ENCODE measurements around the gene FOXJ1.
A peak's percentile ranks its signal among the peaks of the same experiment; 100 is the strongest.

The FOXJ1 gene

DNA sequence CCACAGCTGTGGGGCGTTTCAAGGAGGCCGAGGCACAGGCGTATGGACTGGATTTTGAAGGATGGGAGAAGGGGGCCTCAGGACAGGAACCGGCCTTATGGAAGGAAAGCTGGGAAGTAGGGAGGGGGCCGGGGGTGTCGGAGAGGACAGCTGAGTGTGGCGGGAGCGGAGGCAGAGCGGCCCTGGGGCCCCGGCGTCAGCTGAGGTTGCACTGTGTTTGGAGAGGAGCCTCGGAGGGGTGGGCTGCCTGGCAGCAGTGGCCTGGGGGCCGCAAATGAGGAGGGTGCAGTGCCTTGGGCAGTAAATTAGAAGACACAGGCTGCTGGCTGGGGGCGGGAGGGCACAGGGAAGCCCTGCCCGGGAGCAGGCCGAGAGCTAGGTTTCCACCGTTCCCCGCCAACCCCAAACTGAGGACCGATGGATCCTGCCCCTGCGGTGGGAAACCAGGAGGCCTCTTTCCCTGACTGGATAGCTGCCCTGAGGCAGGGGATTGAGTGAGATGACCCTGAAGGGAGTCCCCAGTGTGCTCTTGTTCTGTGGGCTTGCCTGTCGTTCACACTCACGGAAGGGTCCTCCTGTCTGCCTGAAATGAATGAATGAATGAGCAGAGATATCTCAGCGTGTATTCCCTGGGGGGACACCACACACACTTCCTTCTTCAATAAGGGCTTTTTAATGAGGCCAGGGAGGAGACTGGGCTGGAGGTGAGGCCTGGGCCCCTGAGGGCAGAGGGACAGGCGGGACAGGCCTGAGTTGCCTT lies 18.4 kb downstream of the FOXJ1 start:
- Histone ChIP-seq H3K27me3 (no peaks in the 10 kb centered on the region), H3K36me3 (no peaks in the 10 kb centered on the region), H3K9ac (peak overlapping the region; percentile 67 to 86 (median 81); a peak in 20 of 22 replicates), H3K4me2 (peak overlapping the region; percentile 95 to 99 (median 97)), H4K20me1 (no peaks in the 10 kb centered on the region), H3K9me3 (replicated peaks in 1 of 11) (no peaks in the 10 kb centered on the region), H3K4me1 (peaks cover 14 to 58% (median 44%) of the 10 kb centered on the region in 10 experiments), H3K27ac (peak overlapping the region in 10 of 11 experiments; percentile 81 to 90 (median 86); a peak in 20 of 22 replicates), H3K4me3 (peak overlapping the region in 5 of 10 experiments; percentile 43 to 66 (median 54); a peak in 5 of 20 replicates)
- TF ChIP-seq Cebpa-rat (IDR thresholded peaks at IDR 0.05): no peak

DNA sequence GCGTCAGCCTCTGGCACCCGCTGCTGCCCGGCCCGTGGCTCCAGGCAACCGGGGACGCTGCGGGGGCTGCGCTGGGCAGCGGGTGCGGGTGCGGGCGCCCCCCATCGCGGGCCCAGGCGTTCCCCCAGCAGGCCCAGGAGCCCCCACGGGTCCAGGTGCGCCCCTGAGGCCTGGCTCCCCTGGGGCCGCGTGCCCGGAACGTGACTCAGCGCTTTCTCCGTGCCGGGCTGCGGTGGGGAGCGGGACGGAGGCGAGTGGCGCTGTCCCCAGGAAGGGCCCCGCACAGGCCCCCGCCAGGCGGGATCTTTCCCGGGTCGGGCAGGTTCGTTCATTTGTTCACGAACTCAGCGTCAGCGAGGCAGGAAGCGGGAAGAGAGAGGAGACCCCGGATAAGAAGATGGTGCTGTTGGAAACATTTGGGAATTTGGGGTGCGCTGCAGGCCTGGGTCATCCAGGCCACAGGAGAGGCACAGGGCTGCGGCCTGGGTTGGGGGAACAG lies 19.1 kb downstream of the FOXJ1 start:
- Histone ChIP-seq H3K27me3 (no peaks in the 10 kb centered on the region), H3K4me1 (peaks cover 14 to 52% (median 40%) of the 10 kb centered on the region in 10 experiments), H3K36me3 (no peaks in the 10 kb centered on the region), H3K9ac (peak overlapping the region; percentile 67 to 86 (median 81)), H3K4me2 (peak overlapping the region; percentile 95 to 99 (median 97)), H3K9me3 (replicated peaks in 1 of 11) (no peaks in the 10 kb centered on the region), H4K20me1 (no peaks in the 10 kb centered on the region), H3K4me3 (peak overlapping the region; percentile 42 to 66 (median 51); a peak in 19 of 20 replicates), H3K27ac (peak overlapping the region; percentile 72 to 90 (median 86))
- TF ChIP-seq Cebpa-rat (IDR thresholded peaks at IDR 0.05): no peak

DNA sequence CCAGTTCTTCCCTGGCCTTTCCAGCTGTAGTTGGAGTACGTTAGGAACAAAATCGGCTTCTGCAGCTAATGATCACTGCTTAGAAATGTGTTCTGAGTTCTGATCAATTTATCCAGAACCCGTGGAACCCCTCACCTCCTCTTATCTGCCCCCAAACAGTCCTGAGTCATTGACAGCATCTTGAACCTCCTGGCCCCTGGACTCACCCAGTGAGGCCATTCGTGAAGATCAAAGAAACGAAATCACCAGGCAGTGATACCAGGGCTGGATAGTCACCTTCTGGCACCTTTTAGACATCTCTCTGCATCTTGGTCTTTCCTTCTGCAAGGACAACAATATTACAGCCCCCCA lies 20.4 kb downstream of the FOXJ1 start:
- Histone ChIP-seq H3K36me3 (no peaks in the 10 kb centered on the region), H3K4me1 (peaks cover 14 to 49% (median 39%) of the 10 kb centered on the region in 10 experiments), H3K9ac (peak overlapping the region in 5 of 11 experiments; percentile 2 to 54 (median 29); a peak in 4 of 22 replicates), H3K4me2 (peak overlapping the region in 9 of 11 experiments; percentile 42 to 99 (median 96); a peak in 15 of 22 replicates), H3K9me3 (replicated peaks in 1 of 11) (no peaks in the 10 kb centered on the region), H4K20me1 (no peaks in the 10 kb centered on the region), H3K27ac (0 out of 22 replicates have a peak overlapping the region, but pooled peaks of 1 of the 11 experiments have one; percentile 90), H3K27me3 (no peaks in the 10 kb centered on the region), H3K4me3 (no peak overlapping the region)
- TF ChIP-seq Cebpa-rat (IDR thresholded peaks at IDR 0.05): no peak

DNA sequence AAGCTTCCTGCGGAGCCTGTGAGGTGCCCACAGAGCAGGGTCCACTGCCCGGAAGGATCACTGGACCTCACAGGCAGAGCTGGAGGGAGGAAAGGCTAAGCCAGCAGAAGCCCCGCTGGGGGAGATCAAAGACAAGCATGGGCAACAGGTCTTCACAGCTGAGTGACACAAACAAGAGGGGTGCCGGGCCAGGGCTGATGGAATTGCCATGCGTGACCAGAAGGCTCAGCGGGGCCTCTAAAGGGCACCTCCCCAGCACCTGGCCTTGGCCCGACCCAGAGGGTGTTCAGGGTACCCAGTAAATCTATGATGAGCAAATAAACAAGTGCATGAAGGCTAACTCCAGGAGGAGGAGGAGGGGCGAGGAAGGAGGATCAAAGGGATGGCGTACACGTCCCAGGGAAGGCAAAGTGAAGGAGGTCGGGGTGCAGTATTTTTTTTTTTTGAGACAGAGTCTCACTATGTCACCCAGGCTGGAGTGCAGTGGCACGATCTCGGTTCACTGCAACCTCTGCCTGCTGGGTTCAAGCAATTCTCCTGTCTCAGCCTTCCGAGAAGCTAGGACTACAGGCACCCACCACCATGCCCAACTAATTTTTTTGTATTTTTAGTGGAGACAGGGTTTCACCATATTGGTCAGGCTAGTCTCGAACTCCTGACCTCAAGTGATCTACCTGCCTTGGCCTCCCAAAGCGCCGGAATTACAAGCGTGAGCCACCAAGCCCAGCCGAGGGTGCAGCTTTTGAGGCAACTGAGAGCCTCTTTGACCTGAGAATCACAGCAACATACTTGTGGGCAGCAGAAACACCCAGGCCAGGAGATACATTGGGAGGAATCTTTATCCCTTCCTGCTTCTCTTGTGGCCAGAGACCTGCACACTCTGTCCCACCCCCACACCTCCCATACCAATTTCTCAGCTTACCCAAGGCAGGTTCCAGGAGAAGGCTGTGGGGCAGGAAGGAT lies 21.4 kb downstream of the FOXJ1 start:
- H3K27me3 ChIP-seq: no peaks in the 10 kb centered on the region
- H3K4me3 ChIP-seq: no peak overlapping the region
- peak overlapping the region in 8 of 11 experiments; percentile 30 to 99 (median 96); a peak in 16 of 22 replicates for H3K4me2 ChIP-seq
- H4K20me1 ChIP-seq: no peaks in the 10 kb centered on the region
- no peak for TF ChIP-seq Cebpa-rat (IDR thresholded peaks at IDR 0.05)
- H3K9me3 ChIP-seq (replicated peaks in 1 of 11): no peaks in the 10 kb centered on the region
- H3K36me3 ChIP-seq: no peaks in the 10 kb centered on the region
- no peak overlapping the region for H3K27ac ChIP-seq
- H3K9ac ChIP-seq: peak overlapping the region in 2 of 11 experiments; percentile 18 to 54; a peak in 1 of 22 replicates
- peaks cover 14 to 49% (median 39%) of the 10 kb centered on the region in 10 experiments for H3K4me1 ChIP-seq

DNA sequence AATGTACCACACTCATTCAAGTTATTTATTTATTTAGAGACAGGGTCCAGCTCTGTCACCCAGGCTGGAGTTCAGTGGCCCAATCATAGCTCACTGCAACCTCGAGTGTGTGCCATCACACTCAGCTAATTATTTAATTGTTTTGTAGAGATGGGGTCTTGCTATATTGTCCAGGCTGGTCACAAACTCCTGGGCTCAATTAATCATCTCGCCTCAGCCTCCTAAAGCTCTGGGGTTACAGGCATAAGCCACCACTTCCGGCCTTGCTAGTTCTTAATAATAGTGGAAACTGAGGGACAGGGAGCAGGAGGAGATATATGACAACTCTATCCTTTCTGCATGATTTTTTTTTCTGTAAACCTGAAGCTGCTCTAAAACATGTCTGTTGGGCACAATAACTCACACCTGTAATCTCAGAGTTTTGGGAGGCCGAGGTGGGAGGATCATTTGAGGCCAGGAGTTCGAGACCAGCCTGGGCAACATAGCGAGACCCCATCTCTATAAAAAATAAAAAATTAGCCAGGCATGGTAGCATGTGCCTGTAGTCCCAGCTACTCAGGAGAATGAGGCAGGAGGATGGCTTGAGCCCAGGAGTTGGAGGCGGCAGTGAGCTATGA lies 25.8 kb downstream of the FOXJ1 start:
- H4K20me1 ChIP-seq: no peaks in the 10 kb centered on the region
- H3K4me2 ChIP-seq: no peak overlapping the region
- no peak overlapping the region for H3K4me3 ChIP-seq
- H3K27me3 ChIP-seq: no peaks in the 10 kb centered on the region
- H3K9me3 ChIP-seq (replicated peaks in 1 of 11): peaks cover 0 to 12% (median 8%) of the 10 kb centered on the region in 11 experiments; a peak in 15 of 22 replicates
- peaks cover 0 to 14% (median 11%) of the 10 kb centered on the region in 10 experiments; a peak in 15 of 20 replicates for H3K4me1 ChIP-seq
- no peak overlapping the region for H3K9ac ChIP-seq
- no peak overlapping the region for H3K27ac ChIP-seq
- no peak for TF ChIP-seq Cebpa-rat (IDR thresholded peaks at IDR 0.05)
- no peaks in the 10 kb centered on the region for H3K36me3 ChIP-seq

DNA sequence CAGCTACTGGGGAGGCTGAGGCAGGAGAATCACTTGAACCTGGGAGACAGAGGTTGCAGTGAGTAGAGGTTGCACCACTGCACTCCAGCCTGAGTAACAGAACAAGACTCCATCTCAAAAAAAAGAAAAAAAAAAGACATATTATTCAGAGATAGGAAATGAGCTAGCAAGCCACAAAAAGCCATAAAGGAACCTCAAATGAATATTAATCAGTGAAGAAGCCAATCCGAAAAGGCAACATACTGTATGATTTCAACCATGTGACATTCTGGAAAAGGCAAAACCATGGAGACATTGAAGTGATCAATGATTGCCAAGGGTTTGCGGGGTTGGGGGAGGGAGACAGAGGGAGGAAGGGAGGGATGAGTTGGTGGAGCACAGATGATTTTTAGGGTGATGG lies 29.1 kb downstream of the FOXJ1 start:
- H3K4me3 ChIP-seq: no peak overlapping the region
- H3K4me2 ChIP-seq: no peak overlapping the region
- no peak overlapping the region for H3K9ac ChIP-seq
- peaks cover 0 to 12% (median 8%) of the 10 kb centered on the region in 11 experiments; a peak in 15 of 22 replicates for H3K9me3 ChIP-seq (replicated peaks in 1 of 11)
- no peaks in the 10 kb centered on the region for H3K36me3 ChIP-seq
- TF ChIP-seq Cebpa-rat (IDR thresholded peaks at IDR 0.05): no peak
- peaks cover 0 to 5% (median 4%) of the 10 kb centered on the region in 10 experiments; a peak in 14 of 20 replicates for H3K4me1 ChIP-seq
- no peaks in the 10 kb centered on the region for H4K20me1 ChIP-seq
- H3K27me3 ChIP-seq: no peaks in the 10 kb centered on the region
- no peak overlapping the region for H3K27ac ChIP-seq

DNA sequence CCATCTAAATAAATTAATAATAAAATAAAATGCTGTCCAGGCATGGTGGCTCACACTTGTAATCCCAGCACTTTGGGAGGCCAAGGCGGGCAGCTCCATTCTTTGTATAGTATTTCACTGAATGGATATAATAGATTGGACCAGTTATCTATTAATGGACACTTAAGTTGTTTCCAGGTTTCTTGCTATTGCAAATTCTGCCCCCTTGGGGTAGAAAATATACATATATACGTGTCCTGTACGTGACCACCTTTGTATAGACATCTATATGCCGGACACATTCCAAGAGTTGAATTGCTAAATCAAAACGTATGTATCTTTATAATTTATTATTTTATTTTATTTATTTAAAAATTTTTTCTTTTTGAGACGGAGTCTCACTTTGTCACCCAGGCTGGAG lies 33.5 kb downstream of the FOXJ1 start:
- Histone ChIP-seq H4K20me1 (no peaks in the 10 kb centered on the region), H3K9me3 (replicated peaks in 1 of 11) (0 out of 22 replicates have a peak, but pooled peaks cover 0 to under 1% (median 0%) of the 10 kb centered on the region in 11 experiments), H3K36me3 (0 out of 22 replicates have a peak, but pooled peaks cover 0 to 1% (median 0%) of the 10 kb centered on the region in 11 experiments), H3K4me1 (peaks cover 22 to 36% (median 30%) of the 10 kb centered on the region in 10 experiments), H3K4me2 (peak overlapping the region in 1 of 11 experiments; percentile 39; a peak in 1 of 22 replicates), H3K4me3 (no peak overlapping the region), H3K27me3 (no peaks in the 10 kb centered on the region), H3K27ac (no peak overlapping the region), H3K9ac (no peak overlapping the region)
- no peak for TF ChIP-seq Cebpa-rat (IDR thresholded peaks at IDR 0.05)

DNA sequence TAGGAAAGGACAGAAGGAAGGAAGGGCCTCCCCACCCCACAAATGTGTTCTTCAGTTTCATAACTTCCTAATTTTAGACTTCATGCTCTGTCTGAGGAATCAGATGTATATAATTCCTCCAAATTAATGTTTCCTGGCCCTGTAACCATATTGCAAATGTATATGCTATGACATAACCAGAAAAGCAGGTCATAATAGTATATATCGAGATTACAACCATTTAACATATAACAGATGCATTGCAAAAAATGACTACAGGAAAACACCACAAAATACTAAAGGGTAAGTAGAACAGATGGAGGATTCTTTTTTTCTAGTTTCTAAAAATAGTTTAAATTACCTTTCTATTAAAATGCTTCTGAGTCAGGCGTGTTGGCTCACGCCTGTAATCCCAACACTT lies 34.3 kb downstream of the FOXJ1 start:
- Histone ChIP-seq H3K36me3 (peaks cover 2 to 10% (median 6%) of the 10 kb centered on the region in 11 experiments), H3K9me3 (replicated peaks in 1 of 11) (no peaks in the 10 kb centered on the region), H4K20me1 (no peaks in the 10 kb centered on the region), H3K9ac (no peak overlapping the region), H3K27me3 (no peaks in the 10 kb centered on the region), H3K4me1 (peaks cover 29 to 44% (median 38%) of the 10 kb centered on the region in 10 experiments), H3K4me3 (no peak overlapping the region), H3K4me2 (peak overlapping the region; percentile 6 to 63 (median 39); a peak in 16 of 22 replicates), H3K27ac (no peak overlapping the region)
- no peak for TF ChIP-seq Cebpa-rat (IDR thresholded peaks at IDR 0.05)
